CD4-positive, alpha-beta T cell treated with Interleukin-21 for 1 hour (primary cell): ENCODE data around the gene RASAL2.

Experiments
- DNase-seq: peaks from one replicate; pipeline ENCODE4 v3.0.0-alpha.2; 2020

The RASAL2 gene

GRCh38 chr1:178093951-178094738 is at the start of gene RASAL2:
Gene RASAL2, plus strand, starts transcription at chr1:178094104. Its CDS starts 389 bp downstream, at chr1:178094493.
- DNase-seq: no peak

GRCh38 chr1:178046591-178047270 is 47.2 kb upstream of the RASAL2 start:
- DNase-seq: no peak

GRCh38 chr1:178047403-178048093 is 46.4 kb upstream of the RASAL2 start:
- DNase-seq: no peak

- no peak for DNase-seq
Observed at GRCh38 chr1:178048426-178048825, 45.5 kb upstream of the RASAL2 start.

GRCh38 chr1:178048883-178049282 is 45.0 kb upstream of the RASAL2 start:
- no peak for DNase-seq

GRCh38 chr1:178050084-178050483 is 43.8 kb upstream of the RASAL2 start:
- DNase-seq: no peak

- DNase-seq: no peak
Observed at GRCh38 chr1:178051071-178051470, 42.8 kb upstream of the RASAL2 start.

GRCh38 chr1:178052650-178053461 is 41.0 kb upstream of the RASAL2 start:
- no peak for DNase-seq

- DNase-seq: no peak
Observed at GRCh38 chr1:178055093-178055492, 38.8 kb upstream of the RASAL2 start.

GRCh38 chr1:178055779-178056471 is 38.0 kb upstream of the RASAL2 start:
- no peak for DNase-seq

- no peak for DNase-seq
Observed at GRCh38 chr1:178057141-178057765, 36.7 kb upstream of the RASAL2 start.

- no peak for DNase-seq
Observed at GRCh38 chr1:178057912-178058534, 35.9 kb upstream of the RASAL2 start.

- DNase-seq: no peak
Observed at GRCh38 chr1:178060789-178061556, 32.9 kb upstream of the RASAL2 start.

GRCh38 chr1:178061620-178062019 is 32.3 kb upstream of the RASAL2 start:
- no peak for DNase-seq

GRCh38 chr1:178064191-178064821 is 29.6 kb upstream of the RASAL2 start:
- no peak for DNase-seq

- no peak for DNase-seq
Observed at GRCh38 chr1:178065250-178065649, 28.7 kb upstream of the RASAL2 start.

GRCh38 chr1:178066296-178066907 is 27.5 kb upstream of the RASAL2 start:
- DNase-seq: no peak

GRCh38 chr1:178066908-178067614 is 26.8 kb upstream of the RASAL2 start:
- no peak for DNase-seq

GRCh38 chr1:178071811-178072210 is 22.1 kb upstream of the RASAL2 start:
- DNase-seq: no peak
